Measurements from ENCODE around the gene HMCN2. TPM values are rescaled to one million over a fixed set of nuclear protein-coding genes. Genes with fewer than 3 reads are reported as not detected.

The HMCN2 gene
- total RNA-seq, 4 donors from 2014 or later = 24.8 to 61.7 (median 36.1) TPM

DNA sequence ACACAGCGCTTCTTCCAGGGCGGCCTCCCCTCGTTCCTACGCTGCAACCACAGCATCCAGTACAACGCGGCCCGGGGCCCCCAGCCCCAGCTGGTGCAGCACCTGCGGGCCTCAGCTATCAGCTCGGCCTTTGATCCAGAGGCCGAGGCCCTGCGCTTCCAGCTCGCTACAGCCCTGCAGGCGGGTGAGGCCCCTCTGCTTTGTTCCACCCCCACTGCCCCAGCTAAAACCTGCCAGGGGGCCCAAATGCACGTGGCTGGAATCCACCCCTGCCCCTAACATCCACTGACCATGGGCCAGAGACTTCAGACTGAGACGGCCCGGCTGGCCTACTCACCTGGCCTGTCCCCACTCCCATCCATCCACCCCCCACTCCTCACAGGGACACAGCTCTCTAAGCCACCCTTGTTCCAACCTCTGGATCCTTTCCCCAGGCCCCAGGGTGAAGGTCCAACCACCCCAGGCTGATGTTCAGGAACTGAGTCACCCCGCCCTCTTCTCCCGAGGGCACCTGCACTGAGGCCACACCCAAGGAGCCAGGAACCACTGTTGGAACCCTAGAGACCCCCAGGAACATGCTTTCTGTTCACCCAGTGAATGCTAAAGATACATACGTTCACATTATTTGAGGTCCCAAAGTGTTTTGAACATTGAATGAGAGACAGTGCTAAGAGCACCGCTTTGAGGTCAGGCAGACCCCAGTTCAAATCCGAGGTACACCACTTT, 160.3 kb downstream of the HMCN2 start:
- DNase-seq = peak in 2 of 3 donors; percentile 80 to 81
- no peak overlapping the region for H3K4me3 ChIP-seq
- H3K27ac ChIP-seq = peak overlapping the region in 3 of 4 donors; percentile 51 to 64 (median 59)

DNA sequence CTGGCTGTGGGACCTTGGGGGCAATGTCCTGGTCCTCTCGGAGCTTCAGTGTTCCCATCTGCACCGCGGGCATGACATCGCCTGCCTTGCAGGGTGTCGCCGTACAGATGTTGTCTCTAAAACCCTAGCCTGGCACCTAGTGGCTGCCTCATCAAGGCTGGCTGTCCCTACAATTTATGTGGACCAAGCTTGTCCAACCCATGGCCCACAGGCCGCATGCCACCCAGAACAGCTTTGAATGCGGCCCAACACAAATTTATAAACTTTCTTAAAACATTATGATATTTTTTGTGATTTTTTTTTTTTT, 160.9 kb downstream of the HMCN2 start:
- peaks cover 0 to 32% (median 3%) of the 10 kb centered on the region in 4 donors for H3K4me1 ChIP-seq
- no peak overlapping the region for H3K4me3 ChIP-seq
- no peak for DNase-seq
- H3K36me3 ChIP-seq = no peaks in the 10 kb centered on the region
- peak overlapping the region in 3 of 4 donors; percentile 41 to 64 (median 51) for H3K27ac ChIP-seq
- no peaks in the 10 kb centered on the region for H3K27me3 ChIP-seq
- peaks cover 0 to 9% (median 0%) of the 10 kb centered on the region in 4 donors for H3K9me3 ChIP-seq
- TF ChIP-seq, protein P1, sequence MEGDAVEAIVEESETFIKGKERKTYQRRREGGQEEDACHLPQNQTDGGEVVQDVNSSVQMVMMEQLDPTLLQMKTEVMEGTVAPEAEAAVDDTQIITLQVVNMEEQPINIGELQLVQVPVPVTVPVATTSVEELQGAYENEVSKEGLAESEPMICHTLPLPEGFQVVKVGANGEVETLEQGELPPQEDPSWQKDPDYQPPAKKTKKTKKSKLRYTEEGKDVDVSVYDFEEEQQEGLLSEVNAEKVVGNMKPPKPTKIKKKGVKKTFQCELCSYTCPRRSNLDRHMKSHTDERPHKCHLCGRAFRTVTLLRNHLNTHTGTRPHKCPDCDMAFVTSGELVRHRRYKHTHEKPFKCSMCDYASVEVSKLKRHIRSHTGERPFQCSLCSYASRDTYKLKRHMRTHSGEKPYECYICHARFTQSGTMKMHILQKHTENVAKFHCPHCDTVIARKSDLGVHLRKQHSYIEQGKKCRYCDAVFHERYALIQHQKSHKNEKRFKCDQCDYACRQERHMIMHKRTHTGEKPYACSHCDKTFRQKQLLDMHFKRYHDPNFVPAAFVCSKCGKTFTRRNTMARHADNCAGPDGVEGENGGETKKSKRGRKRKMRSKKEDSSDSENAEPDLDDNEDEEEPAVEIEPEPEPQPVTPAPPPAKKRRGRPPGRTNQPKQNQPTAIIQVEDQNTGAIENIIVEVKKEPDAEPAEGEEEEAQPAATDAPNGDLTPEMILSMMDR (IDR thresholded peaks at IDR 0.05) = peak in 3 of 6 experiments; percentile 24 to 35 (median 33)
- TF ChIP-seq POLR2A (IDR thresholded peaks at IDR 0.05) = no peak

More for the DNA sequence above, 160.3 kb downstream of the HMCN2 start:
- H3K27me3 ChIP-seq = no peaks in the 10 kb centered on the region
- no peak for TF ChIP-seq POLR2A (IDR thresholded peaks at IDR 0.05)
- TF ChIP-seq, protein P1 (IDR thresholded peaks at IDR 0.05) = no peak
- peaks cover 0 to 6% (median 0%) of the 10 kb centered on the region in 4 donors for H3K9me3 ChIP-seq
- H3K4me1 ChIP-seq = peaks cover 0 to 32% (median 3%) of the 10 kb centered on the region in 4 donors
- peaks cover 0 to 4% (median 0%) of the 10 kb centered on the region in 3 donors for H3K36me3 ChIP-seq

DNA sequence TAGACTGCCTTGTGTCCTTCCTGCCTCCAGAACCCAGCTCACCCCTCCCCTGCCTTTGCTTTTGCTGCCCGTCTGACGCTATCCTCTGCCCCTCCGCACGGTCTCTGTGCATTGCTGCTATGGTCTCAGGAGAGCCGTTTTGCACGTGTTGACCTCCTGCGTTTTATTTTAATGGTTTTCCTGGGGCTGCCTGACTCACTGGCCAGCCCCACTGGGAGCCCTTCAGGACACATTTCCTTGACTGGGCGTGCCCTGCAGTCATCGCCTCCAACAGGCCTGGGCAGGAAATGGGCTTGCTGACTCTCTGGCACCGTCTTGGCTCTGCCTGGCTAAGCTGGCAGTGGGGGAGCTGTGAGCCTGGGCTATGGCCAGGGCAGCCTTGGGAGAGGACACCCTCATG, 161.3 kb downstream of the HMCN2 start:
- no peak for TF ChIP-seq POLR2A (IDR thresholded peaks at IDR 0.05)
- TF ChIP-seq, protein P1 (IDR thresholded peaks at IDR 0.05) = peak in 2 of 6 experiments; percentile 22 to 24
- Histone ChIP-seq H3K4me1 (peaks cover 0 to 32% (median 3%) of the 10 kb centered on the region in 4 donors), H3K27me3 (no peaks in the 10 kb centered on the region), H3K27ac (peak overlapping the region in 3 of 4 donors; percentile 51 to 64 (median 52)), H3K9me3 (peaks cover 0 to 9% (median 0%) of the 10 kb centered on the region in 4 donors), H3K36me3 (no peaks in the 10 kb centered on the region), H3K4me3 (no peak overlapping the region)
- DNase-seq = peak in 2 of 3 donors; percentile 73 to 75

DNA sequence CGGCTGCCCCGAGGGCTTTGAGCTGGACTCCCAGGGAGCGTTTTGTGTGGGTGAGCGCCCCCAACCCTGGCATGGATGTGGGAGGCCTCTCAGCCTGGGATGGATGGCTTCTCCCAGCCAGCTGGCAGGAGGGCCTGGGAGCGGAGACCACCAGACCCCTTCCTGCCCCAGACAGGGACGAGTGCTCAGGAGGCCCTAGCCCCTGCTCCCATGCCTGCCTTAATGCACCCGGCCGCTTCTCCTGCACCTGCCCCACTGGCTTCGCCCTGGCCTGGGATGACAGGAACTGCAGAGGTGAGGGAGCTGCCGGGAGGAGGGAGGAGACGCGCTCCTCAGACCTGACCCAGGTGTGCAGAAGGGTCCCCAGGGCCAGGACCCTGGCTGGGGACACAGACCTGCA, 161.8 kb downstream of the HMCN2 start:
- TF ChIP-seq POLR2A (IDR thresholded peaks at IDR 0.05) = no peak
- TF ChIP-seq, protein P1 (IDR thresholded peaks at IDR 0.05) = no peak
- Histone ChIP-seq H3K27ac (peak overlapping the region in 2 of 4 donors; percentile 52 to 64), H3K36me3 (no peaks in the 10 kb centered on the region)

DNA sequence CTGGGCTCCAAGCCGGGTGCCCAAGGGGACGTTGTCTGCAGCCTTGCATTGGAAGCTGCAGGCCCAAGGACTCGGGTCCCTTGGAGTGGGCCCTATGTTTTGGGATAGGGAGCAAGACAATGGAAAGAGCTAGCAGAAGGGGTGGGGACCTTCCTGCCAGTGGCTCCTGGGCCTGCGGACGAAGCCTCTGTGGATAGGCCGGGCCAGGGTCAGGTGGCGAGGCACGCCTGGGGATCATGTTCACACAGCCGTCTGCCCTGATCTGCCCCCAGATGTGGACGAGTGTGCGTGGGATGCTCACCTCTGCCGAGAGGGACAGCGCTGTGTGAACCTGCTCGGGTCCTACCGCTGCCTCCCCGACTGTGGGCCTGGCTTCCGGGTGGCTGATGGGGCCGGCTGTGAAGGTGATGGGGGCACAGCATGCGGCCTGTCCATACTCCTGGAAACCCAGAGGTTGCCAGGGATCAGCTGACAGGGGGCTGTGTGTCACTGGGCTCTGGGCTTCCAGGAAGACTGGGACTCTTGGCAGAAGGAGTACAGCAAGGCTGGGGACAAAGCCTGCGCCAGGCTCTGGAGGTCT, 162.6 kb downstream of the HMCN2 start:
- Histone ChIP-seq H3K27me3 (no peaks in the 10 kb centered on the region), H3K4me1 (peaks cover 0 to 36% (median 5%) of the 10 kb centered on the region in 4 donors), H3K36me3 (no peaks in the 10 kb centered on the region), H3K27ac (no peak overlapping the region), H3K4me3 (no peak overlapping the region), H3K9me3 (peaks cover 0 to 9% (median 0%) of the 10 kb centered on the region in 4 donors)
- no peak for DNase-seq
- no peak for TF ChIP-seq POLR2A (IDR thresholded peaks at IDR 0.05)
- TF ChIP-seq, protein P1 (IDR thresholded peaks at IDR 0.05) = no peak

More for the DNA sequence above, 161.8 kb downstream of the HMCN2 start:
- no peak overlapping the region for H3K4me3 ChIP-seq
- DNase-seq = no peak
- H3K4me1 ChIP-seq = peaks cover 0 to 32% (median 3%) of the 10 kb centered on the region in 4 donors
- H3K9me3 ChIP-seq = peaks cover 0 to 9% (median 0%) of the 10 kb centered on the region in 4 donors
- no peaks in the 10 kb centered on the region for H3K27me3 ChIP-seq
